HG03280 (cell line): ENCODE results near the gene ARL17B.
"Not testable (repeated sequence)": the region's sequence is repeated elsewhere in the genome, so short reads cannot be mapped to it uniquely, and the experiment has no call there.

ENCODE experiments used
- ATAC-seq: cut with Tn5 transposase; IDR thresholded peaks from one replicate; pipeline ENCODE4 v1.9.1; 2021; ENCODE audit warnings: mild to moderate bottlenecking, moderate library complexity; ENCODE audit not compliant: unreplicated experiment

The ARL17B gene

DNA sequence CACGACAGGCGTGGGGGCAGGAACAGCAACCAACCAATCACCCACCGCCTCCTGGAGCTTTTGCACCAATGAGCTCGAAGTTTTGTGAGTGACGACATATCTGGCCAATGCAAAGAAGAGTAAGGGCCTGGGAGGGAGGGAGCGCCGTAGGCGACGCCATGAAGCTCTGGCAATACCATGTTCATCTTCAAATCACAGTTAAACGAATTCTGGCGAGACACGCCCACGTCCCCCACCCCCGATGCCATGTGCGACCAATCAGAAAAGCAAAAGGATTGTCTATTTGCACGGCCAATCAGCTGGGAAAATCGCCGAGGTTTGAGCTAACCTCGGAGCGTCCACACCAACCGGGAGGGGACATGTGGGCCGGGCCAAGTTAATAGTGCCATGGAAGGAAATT, at the start of gene ARL17B:
ARL17B (minus strand) TSS at position 12 of the 400 bp plus-strand sequence. CDS start 3,369 bp downstream, outside the sequence.
- peak; percentile 69 for ATAC-seq

DNA sequence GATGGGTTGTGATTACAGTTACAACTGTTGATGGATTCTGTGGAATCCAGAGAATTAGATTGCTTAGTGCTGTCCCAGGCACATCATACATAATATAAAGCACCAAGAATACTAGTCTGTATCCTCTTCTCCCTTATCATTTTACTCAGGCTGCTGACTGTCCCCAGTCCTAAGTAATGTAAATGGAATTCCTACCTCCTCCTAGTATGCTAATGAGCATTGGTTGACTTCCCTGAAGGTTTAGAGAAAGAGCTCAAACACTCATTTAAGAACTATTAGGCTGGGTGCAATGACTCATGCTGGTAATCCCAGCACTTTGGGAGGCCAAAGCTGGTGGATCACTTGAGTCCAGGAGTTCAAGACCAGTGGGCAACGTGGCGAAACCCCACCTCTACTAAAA, 48.3 kb upstream of the ARL17B start:
- ATAC-seq, result not testable (repeated sequence)

DNA sequence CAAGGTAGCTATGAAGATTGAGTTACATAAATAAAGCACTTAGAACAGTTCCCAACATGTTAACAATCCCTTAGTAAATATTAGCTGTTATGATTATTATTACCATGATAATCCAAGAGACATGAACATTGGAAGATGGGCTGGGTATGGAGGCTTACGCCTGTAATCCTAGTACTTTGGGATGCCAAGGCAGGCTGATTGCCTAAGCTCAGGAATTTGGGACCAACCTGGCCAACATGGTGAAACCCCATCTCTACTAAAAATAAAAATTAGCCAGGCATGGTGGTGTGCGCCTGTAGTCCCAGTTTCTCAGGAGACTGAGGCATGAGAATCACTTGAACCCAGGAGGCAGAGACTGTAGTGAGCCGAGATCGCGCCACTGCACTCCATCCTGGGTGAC, 45.6 kb upstream of the ARL17B start:
- ATAC-seq, result not testable (repeated sequence)

DNA sequence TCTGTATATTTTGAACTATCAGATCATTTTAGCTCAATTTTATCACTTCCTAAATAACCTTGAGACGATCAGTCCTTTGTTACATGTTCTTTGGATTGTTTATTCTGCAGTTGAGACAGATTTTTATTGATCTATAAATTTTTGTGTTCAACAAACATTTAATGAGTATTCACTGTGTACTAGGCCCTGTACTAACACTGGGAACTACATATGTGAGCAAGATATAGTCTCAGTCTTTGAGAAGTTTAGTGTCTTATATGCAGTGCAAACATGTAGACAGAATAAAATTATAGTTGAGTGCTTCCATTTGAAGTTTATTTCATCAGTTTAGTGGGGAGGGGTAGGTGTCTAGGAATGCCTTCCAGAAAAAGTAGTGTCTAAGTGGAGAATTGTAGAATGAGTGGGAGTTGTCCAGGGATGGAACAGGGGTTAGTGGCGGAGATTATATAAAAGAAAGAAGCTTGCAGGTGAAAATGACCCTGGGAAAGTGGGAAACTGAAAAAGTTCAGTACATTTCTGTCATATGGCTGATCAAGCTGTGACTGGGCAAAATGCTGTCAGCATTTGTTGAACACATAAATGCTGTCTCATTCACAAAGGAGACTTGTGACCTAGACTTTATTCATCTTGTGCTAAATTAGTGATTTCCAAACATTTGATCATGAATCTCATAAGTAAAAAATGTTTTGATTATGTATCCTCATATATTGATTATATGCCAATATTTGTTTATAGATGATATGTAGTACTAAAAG, 39.6 kb upstream of the ARL17B start:
- not testable (repeated sequence) for ATAC-seq

DNA sequence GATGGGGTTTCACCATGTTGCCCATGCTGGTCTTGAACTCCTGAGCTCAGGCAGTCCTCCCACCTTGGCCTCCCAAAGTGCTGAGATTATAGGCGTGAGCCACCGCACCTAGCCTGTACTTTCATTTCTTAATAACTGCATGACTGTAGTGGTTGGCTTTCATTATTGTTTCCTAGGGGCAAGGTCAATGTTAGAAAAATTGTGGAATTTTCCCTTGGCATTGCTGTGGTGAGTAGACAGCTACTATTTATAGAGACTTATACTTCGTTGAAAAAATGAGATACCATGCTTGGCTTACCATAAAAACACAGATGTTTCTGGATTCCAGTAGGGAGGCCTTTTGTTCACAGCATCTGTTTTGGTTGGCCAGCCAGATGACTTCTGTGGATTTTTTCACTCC, 39.0 kb upstream of the ARL17B start:
- ATAC-seq, result not testable (repeated sequence)

DNA sequence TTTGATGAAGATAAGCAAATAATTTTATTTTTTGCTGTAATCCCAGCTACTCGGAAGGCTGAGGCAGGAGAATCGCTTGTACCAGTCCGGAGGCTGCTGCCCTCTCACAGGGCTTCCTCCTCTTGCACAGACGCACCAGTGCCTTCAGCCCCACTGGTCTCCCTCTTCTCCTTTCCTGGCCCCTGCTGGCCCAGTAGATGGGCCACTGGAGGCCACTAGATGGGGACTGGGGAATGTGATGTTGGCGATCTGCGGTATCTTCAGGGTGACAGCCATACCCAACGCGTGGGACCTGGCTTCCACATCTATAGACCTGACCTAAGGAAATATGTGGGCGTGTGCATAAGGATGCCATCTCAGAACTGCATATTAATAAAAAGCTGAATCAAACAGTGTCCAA, 38.4 kb upstream of the ARL17B start:
- not testable (repeated sequence) for ATAC-seq

DNA sequence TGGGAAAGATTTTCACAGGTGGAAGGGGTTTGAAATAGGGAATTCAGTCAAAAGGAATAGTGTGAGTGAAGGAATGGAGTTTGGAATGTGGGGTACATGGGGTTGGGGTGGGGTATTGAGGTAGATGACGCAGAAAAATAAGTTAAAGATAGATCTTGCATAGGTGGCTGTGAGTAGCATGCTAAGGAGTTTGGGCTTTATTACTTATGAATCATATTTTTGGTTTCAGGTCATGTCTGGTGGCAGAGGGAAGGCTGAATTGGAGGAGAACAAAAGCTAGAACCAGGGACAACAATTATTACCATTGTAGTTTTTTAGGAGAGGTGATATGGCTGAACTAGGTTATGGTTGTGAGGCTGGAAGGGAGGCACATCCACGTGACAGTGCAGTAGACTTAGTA, 34.7 kb upstream of the ARL17B start:
- not testable (repeated sequence) for ATAC-seq

DNA sequence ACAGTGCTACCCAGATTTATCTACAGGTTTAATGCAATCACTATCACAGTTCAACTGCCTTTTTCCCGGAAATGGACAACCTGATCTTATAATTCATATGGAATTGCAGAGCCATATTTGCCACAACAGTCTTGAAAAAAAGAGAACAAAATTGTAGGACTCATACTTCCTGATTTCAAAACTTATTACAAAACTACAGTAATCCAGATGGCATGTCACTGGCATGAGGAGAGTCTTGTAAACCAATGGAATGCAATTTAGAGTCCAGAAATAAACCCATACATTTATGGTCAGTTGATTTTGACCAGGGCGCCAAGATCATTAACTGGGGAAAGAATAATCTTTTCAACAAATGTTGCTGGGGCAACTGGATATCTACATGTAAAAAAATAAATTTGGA, 32.1 kb upstream of the ARL17B start:
- ATAC-seq, result not testable (repeated sequence)

DNA sequence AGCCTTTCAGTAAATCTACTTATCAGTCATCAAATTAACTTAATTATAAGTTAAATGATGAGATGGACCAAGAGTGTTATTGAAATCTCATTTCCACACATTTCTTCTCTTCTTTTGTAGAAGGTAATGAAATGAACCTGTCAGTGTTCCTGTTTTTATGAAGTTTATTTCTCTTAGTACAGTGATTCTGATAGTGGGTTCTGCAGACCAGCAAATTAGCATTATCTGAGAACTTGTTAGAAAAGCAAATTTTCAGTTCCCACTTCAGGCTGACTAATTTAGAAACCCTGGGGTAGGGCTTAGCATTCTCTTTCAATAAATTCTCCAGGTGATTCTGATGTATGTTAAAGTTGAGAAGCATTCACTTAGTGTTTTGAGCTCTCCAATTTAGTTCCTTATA, 23.9 kb upstream of the ARL17B start:
- not testable (repeated sequence) for ATAC-seq

DNA sequence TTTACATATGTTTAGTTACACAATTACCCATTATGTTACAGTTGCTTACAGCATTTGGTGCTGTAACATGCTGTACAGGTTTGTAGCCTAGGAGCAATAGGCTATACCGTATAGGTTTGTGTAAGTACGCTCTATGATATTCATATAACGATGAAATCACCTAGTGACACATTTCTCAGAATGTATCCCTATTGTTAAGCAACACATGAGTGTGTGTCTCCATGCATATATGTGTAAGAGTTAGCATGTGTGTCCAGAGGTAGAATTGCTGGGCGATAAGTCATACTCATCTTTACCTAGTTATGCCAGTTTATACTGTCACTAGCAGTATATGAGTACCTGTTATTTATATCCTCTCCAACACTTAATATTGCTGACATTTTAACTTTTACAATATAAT, 21.6 kb upstream of the ARL17B start:
- not testable (repeated sequence) for ATAC-seq

DNA sequence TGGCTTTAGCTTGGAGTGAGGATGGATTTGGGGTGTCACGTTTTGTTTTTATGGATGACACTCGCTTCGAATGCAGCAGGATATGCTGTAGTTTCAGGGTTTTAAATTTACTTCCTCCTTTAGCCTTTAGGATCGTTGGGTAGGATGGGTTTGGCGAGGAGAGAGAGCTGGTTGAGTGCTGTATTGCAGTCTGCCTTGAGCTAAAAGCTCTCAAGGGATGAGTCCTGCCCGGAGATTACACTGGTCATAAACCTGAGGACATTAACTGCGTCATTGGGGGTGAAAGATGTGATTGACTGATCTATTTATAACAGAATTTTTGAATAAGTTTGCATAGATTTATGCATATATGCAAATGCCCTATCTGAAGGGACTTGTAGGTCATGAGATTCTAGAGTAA, 11.9 kb upstream of the ARL17B start:
- peak; percentile 46 for ATAC-seq

DNA sequence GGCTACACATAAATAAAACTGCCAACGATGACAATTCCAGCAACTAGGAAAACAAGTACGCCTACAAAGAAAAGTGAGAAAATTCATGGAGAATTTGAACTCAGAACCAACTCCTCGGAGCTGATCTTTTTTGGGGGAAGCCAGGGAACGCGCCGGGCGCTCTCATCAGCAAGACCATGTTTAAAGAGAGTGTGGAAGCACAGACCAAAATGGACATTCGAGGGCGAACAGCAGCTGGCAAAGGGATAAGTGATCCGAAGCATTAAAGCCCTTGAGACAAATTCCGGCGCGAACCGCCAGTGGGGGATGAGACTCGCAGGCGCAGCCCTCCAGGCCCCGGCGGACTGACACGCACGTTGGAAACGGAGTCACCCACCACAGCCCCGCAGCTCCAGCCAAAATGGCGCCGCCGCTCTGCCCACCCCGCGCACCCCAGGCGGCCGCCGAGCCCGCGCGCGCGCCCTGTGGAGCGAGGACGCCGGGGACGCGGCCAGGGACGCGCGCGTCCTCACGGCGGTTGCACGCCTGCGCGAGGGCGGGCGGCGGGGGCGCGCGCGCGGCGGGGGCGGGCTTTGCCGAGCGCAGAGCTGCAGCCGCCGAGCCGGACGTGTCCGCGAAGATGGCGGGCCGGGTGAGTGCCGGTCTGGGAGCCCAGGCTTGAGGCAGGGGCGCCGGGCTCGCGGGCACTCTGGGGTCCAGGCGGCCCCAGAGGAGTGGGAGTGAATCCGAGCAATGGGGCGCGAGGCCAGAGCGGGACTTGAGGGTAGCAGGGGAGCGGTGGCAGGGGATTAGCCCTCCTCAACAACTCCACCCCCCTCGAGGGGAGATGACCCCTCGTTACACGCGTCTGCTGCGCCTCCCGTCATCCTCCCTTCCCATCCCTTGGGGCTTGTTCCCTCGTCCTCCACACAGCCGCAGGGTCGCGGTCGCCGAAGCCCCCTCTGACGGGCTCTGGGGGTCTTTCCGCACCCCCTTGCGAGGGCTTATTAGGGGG, 11.0 kb upstream of the ARL17B start:
- peak; percentile 82 for ATAC-seq

DNA sequence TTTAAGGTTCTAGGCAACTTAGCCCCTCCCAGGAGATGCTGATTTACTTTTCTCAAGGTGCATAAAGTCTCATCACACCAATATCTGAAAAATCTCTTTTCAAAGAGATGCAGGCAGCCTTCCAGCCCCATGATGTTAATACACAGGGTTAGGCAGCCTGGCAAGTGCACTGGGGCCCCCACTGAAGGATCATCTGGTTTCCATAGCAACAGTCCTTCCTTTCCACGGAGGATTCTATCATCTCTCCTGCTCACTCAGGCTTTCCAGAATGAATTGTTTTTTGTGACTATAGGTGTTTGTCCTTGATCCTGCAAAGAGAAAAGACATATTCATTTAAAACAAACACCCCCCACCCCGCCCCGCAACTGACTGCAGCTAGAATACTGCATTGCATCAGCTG, 6.0 kb upstream of the ARL17B start:
- ATAC-seq, result not testable (repeated sequence)

DNA sequence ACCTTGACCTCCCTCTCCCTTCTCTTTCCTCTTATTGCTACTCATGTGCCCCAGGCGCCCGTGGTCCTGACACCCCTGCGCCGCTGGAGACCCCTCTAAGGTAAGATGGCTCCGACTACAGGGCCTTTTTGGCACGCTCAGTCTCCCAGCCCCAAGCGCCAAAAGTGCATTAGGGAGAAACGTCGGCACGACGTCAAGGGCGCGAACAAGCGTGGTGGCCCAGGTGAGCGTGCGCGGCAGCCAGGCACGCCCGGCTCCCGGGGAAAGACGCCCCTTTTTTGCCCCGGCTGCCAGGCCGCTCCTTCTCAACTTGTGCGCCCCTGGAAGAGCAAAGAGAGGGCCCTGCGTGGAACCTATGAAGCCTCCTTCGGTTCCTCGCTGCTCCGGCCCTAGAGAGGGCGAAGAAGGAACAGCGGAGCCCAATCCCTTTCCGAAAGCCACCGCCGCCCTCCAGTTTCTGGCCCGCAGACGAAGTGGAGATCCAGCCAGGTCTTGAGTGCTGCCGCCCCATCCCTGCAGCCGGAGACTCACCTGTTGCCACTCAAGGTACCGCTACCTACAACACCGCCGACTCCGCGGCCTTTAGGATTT, 326 bp downstream of the ARL17B start:
- peak; percentile 52 for ATAC-seq

DNA sequence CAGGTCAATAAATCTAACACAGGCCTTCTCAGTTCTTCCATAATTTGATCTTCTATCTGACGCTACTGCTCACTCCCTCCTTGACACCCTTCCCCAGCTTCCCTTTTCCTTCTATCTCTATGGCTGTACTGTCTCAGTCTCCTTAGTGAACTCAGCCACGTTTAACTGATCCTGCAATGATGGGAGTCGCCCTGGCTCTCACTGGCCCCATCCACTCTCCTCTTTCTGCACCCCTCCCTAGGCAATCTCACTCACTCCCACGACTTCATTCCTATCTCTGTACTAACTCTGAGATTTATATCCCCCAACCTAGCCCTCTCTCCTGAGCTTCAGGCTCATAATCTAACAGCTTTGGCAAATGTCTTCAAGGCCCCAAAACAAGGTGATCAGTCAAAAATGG, 7.7 kb downstream of the ARL17B start:
- not testable (repeated sequence) for ATAC-seq

DNA sequence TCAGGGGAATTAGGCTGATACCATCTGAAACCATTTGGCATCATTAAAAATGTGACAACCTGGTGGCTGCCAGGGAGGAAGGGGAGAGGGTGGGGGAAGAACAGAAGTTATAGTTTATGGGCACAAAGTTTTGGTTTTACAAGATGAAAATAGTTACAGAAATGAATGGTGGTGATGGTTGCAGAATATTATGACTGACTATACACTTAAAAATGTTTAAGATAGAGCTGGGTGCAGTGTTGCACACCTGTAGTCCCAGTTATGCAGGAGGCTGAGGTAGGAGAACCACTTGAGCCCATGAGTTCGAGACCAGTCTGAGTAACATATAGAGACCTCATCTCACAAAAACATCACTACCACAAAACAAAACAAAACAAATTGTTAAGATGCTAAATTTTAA, 12.5 kb downstream of the ARL17B start:
- ATAC-seq, result not testable (repeated sequence)

DNA sequence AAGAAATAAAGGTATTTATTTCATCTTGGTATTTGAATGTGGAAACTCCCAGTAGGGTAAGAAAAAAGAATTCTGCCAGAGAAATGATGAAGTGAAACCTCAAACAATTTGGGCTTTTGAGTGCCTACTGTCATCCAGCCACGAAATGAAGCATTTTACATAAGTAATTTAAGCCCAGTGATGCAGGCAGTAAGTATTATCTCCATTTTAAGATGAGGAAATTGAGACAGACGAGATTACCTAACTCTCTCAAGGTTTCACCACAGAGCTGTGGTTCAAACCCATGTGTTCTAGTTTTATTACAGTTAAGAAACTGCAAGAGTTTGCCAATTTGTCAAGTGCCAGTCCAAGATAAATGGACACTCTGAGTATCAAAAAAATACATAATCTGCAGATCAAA, 13.2 kb downstream of the ARL17B start:
- not testable (repeated sequence) for ATAC-seq

DNA sequence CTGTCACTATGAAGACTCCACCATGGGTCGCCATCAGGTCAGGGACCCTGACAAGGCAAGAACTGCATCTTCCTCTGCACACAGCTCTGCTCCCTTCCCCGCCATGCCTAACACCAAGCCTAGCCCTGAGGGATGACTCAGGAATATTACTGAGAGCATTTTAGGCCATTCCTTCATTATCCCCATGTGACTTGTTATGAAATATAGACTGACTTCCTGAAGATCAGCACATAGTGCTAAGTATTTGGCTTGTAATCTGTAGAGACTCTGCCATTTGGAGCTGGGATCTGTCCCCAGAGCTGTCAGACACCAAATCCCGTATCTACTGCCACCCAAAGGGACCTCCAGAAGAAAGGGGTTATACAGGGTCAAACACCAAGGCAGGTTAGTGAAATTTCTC, 19.4 kb downstream of the ARL17B start:
- not testable (repeated sequence) for ATAC-seq

DNA sequence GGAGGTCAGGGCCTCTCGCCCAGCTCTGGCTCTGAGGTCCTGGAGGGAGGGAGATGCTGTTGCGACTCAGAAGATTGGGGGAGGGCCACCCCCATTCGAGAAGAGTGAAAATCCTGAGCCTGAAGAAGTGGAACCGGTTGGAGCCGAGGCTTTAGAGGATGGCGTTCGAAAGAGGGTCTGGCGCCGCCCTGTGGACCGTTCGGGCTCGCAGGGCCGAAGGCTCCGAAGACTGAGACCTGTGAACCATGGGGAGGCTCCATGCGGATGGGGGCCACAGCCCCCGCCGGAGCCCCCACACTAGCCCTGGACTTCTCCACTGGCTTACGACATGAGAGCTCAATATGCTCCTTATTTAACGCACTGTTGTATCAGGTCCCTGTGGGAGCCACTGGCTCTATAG, 20.3 kb downstream of the ARL17B start:
- ATAC-seq, result not testable (repeated sequence)

DNA sequence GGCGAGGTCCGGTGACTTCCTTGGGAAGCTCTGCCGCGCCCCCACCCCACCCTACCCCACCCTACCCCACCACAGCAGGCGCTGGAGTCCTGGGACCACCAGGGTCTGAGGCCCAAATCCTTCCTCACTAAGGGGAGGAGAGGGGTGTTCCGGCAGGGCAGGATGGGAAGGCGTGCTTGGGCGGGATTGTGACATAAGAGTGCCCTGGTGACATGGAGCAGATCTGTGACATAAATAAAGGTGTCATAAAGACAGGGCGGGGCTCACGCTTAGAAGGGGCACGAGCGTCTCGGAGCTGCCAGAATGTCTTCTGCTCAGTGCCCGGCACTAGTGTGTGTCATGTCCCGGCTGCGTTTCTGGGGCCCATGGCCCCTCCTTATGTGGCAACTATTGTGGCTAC, 66.7 kb downstream of the ARL17B start, which contains the start of gene LRRC37A:
LRRC37A (plus strand) TSS at position 301 of the 400 bp plus-strand sequence; CDS start at position 304, 3 bp downstream.
- ATAC-seq, result not testable (repeated sequence)

DNA sequence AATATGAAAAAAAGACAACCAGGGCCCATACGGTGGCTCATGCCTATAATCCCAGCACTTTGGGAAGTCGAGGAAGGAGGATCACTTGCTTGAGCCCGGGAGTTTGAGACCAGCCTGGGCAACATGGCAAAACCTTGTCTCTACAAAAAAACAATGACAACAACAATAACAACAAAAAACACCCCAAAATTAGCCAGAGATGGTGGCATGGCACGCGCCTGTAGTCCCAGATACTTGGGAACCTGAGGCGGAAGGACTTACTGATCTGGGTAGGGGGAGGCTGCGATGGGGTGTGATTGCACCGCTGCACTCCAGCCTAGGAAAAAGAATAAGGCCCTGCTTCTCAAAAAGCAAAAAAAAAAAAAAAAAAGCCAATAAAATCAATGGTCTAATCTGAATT, 69.9 kb downstream of the ARL17B start:
- ATAC-seq, result not testable (repeated sequence)
